WTC11 (cell line): ENCODE measurements around the gene DNASE1L2. TPM values are rescaled to one million over a fixed set of nuclear protein-coding genes. Genes with fewer than 3 reads are reported as not detected.

Experiments used
- ATAC-seq: fragments of 200-7000 bp; cut with Tn5 transposase; 2 replicates; pipeline ENCODE4 v1.10.0; 2021; ENCODE audit warnings: mild to moderate bottlenecking, moderate library complexity
- CTCF ChIA-PET: fragments of 300-600 bp; sonication (Branson Sonifier 250); formaldehyde crosslinking; loops from one replicate; lab custom pipeline; 2021; ENCODE audit warnings: antibody characterized with exemption; lab: Charles Lee
- POLR2A ChIA-PET: fragments of 350-600 bp; sonication (Branson Sonifier 250); formaldehyde crosslinking; loops from one replicate; lab custom pipeline; 2021; ENCODE audit warnings: antibody characterized with exemption; lab: Charles Lee
- DNase-seq: peaks from one replicate; pipeline ENCODE4 v3.0.0; 2021; ENCODE audit warnings: low spot score
- H3K27ac Mint-ChIP-seq: 2 replicates; pipeline ENCODE4 v1.8.0; 2021; ENCODE audit warnings: mixed read lengths
- H3K27me3 Mint-ChIP-seq: 2 replicates; pipeline ENCODE4 v1.8.0; 2021; ENCODE audit warnings: low read depth, mild to moderate bottlenecking, moderate library complexity, mixed read lengths
- H3K36me3 Mint-ChIP-seq: 2 replicates; pipeline ENCODE4 v1.8.0; 2021; ENCODE audit warnings: mixed read lengths
- H3K4me1 Mint-ChIP-seq: 2 replicates; pipeline ENCODE4 v1.8.0; 2022; ENCODE audit warnings: mixed read lengths
- H3K4me3 Mint-ChIP-seq: 2 replicates; pipeline ENCODE4 v1.8.0; 2021; ENCODE audit warnings: mild to moderate bottlenecking, moderate library complexity, mixed read lengths
- H3K9me3 Mint-ChIP-seq: 2 replicates; pipeline ENCODE4 v1.8.0; 2021; ENCODE audit warnings: mixed read lengths
- ATF1 ChIP-seq: sonication (generic); formaldehyde crosslinking; IDR thresholded peaks from 2 replicates; pipeline ENCODE4 v1.8.1; 2023; ENCODE audit warnings: mild to moderate bottlenecking, moderate library complexity, missing genetic modification reagents
- ATF6 ChIP-seq: sonication (generic); formaldehyde crosslinking; IDR thresholded peaks from 2 replicates; pipeline ENCODE4 v1.8.1; 2023; ENCODE audit warnings: mild to moderate bottlenecking, missing genetic modification reagents
- CREB1 ChIP-seq: sonication (generic); formaldehyde crosslinking; IDR thresholded peaks from 2 replicates; pipeline ENCODE4 v1.8.0; 2023; ENCODE audit warnings: mild to moderate bottlenecking, missing genetic modification reagents
- ELF4 ChIP-seq: sonication (generic); formaldehyde crosslinking; IDR thresholded peaks from 2 replicates; pipeline ENCODE4 v1.8.1; 2022; ENCODE audit warnings: low read depth, mild to moderate bottlenecking, moderate library complexity, missing genetic modification reagents
- EMX1 ChIP-seq: fragments of 250-450 bp; sonication (Bioruptor Pico); IDR thresholded peaks from 2 replicates; pipeline ENCODE4 v1.8.0; 2021; ENCODE audit warnings: mild to moderate bottlenecking
- FOXJ3 ChIP-seq: sonication (generic); formaldehyde crosslinking; IDR thresholded peaks from 2 replicates; pipeline ENCODE4 v1.9.0; 2021; ENCODE audit warnings: missing genetic modification reagents, mild to moderate bottlenecking, borderline replicate concordance
- GABPB1 ChIP-seq: sonication (generic); formaldehyde crosslinking; IDR thresholded peaks from 2 replicates; pipeline ENCODE4 v1.8.1; 2023; ENCODE audit warnings: mild to moderate bottlenecking, missing genetic modification reagents
- HMGA2 ChIP-seq: fragments of 250-450 bp; sonication (Bioruptor Pico); IDR thresholded peaks from 2 replicates; pipeline ENCODE4 v1.4.0; 2021; ENCODE audit warnings: mild to moderate bottlenecking, moderate library complexity
- IRF2 ChIP-seq: sonication (generic); formaldehyde crosslinking; IDR thresholded peaks from 2 replicates; pipeline ENCODE4 v1.8.0; 2022; ENCODE audit warnings: low read depth, missing genetic modification reagents, borderline replicate concordance
- KAT7 ChIP-seq: sonication (generic); formaldehyde crosslinking; IDR thresholded peaks from 2 replicates; pipeline ENCODE4 v1.8.1; 2023; ENCODE audit warnings: missing genetic modification reagents, mild to moderate bottlenecking, borderline replicate concordance
- MXD4 ChIP-seq: fragments of 250-450 bp; sonication (Bioruptor Pico); IDR thresholded peaks from 2 replicates; pipeline ENCODE4 v1.8.0; 2021; ENCODE audit warnings: mild to moderate bottlenecking, moderate library complexity, borderline replicate concordance
- NFE2L1 ChIP-seq: sonication (generic); formaldehyde crosslinking; IDR thresholded peaks from 2 replicates; pipeline ENCODE4 v1.8.1; 2023; ENCODE audit warnings: missing genetic modification reagents
- NR2C2 ChIP-seq: sonication (generic); formaldehyde crosslinking; IDR thresholded peaks from 2 replicates; pipeline ENCODE4 v1.8.0; 2022; ENCODE audit warnings: mild to moderate bottlenecking, missing genetic modification reagents
- RORB ChIP-seq: fragments of 250-450 bp; sonication (Bioruptor Pico); IDR thresholded peaks from 2 replicates; pipeline ENCODE4 v1.9.0; 2021; ENCODE audit warnings: mild to moderate bottlenecking
- ZNF121 ChIP-seq: sonication (generic); formaldehyde crosslinking; IDR thresholded peaks from 2 replicates; pipeline ENCODE4 v1.8.0; 2023; ENCODE audit warnings: missing genetic modification reagents
- ZNF219 ChIP-seq: sonication (generic); formaldehyde crosslinking; IDR thresholded peaks from 2 replicates; pipeline ENCODE4 v1.8.0; 2023; ENCODE audit warnings: missing genetic modification reagents, mild to moderate bottlenecking, borderline replicate concordance
- ZNF317 ChIP-seq: sonication (generic); formaldehyde crosslinking; IDR thresholded peaks from 2 replicates; pipeline ENCODE4 v1.8.1; 2023; ENCODE audit warnings: low read depth, mild to moderate bottlenecking, moderate library complexity, missing genetic modification reagents, borderline replicate concordance
- ZNF532 ChIP-seq: fragments of 250-450 bp; sonication (Bioruptor Pico); IDR thresholded peaks from 2 replicates; pipeline ENCODE4 v1.9.0; 2021; ENCODE audit warnings: mild to moderate bottlenecking, borderline replicate concordance
- total RNA-seq: library from RNA; stranded (reverse); gene quantifications from 3 replicates; pipeline ENCODE4 v1.2.3, GENCODE V29; 2021
- TF ChIP-seq, protein P1 (sequence below): sonication (generic); formaldehyde crosslinking; IDR thresholded peaks from 2 replicates; pipeline ENCODE4 v1.8.1; 2023; ENCODE audit warnings: mild to moderate bottlenecking, missing genetic modification reagents, moderate library complexity
- TF ChIP-seq, protein P2 (sequence below): sonication (generic); formaldehyde crosslinking; conservative IDR thresholded peaks from 2 replicates; pipeline ENCODE4 v1.8.1; 2022; ENCODE audit warnings: mild to moderate bottlenecking, missing genetic modification reagents
- TF ChIP-seq, protein P3 (sequence below): sonication (generic); formaldehyde crosslinking; IDR thresholded peaks from 2 replicates; pipeline ENCODE4 v1.8.0; 2022; ENCODE audit warnings: mild to moderate bottlenecking, missing genetic modification reagents
- TF ChIP-seq, protein P4 (sequence below): sonication (generic); formaldehyde crosslinking; IDR thresholded peaks from 2 replicates; pipeline ENCODE4 v1.8.1; 2022; ENCODE audit warnings: low read depth, missing genetic modification reagents, borderline replicate concordance

DNASE1L2 gene
- total RNA-seq, 1 experiment from 2014 or later, result 0.66 TPM

DNA sequence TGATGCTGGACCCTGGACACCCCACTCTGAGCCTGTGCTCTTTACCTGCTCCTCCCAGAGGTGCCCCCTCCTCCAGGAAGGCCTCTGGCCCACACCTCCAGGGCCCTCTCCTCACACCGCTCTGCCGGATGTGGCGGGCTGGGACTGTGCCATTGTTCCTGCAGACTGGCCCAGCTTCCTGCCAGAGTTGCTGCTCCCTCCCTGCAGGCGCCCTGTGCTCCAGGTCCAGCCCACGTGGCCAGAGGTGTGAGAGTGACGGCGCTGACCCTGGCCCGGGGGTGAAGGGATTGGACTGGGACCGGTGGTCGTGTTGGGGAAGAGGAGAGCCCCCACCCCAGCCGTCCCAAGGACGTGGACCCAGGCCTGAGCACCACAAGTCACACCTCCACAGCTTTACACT is 7.2 kb upstream of the DNASE1L2 start (continued):
- TF ChIP-seq ATF6 (CRISPR knock-in tag) (no peak), EMX1 (CRISPR knock-in tag) (no peak)

GRCh38 chr16:2229632-2230250 is 6.5 kb upstream of the DNASE1L2 start:
- no peak for DNase-seq
- Mint-ChIP-seq H3K36me3 (peaks cover 3% of the 10 kb centered on the region; the same call in 1 of the 2 replicates), H3K9me3 (no peaks in the 10 kb centered on the region), H3K4me1 (no peaks in the 10 kb centered on the region)
- POLR2A ChIA-PET, result no interaction called here
- TF ChIP-seq ZNF121 (CRISPR knock-in tag) (no peak), NFE2L1 (CRISPR knock-in tag) (no peak), RORB (CRISPR knock-in tag) (no peak), ATF1 (CRISPR knock-in tag) (no peak), ZNF219 (no peak), IRF2 (CRISPR knock-in tag) (no peak), CREB1 (CRISPR knock-in tag) (no peak), HMGA2 (CRISPR knock-in tag) (no peak), MXD4 (no peak), GABPB1 (CRISPR knock-in tag) (no peak), ZNF317 (CRISPR knock-in tag) (no peak)
- TF ChIP-seq, protein P1, sequence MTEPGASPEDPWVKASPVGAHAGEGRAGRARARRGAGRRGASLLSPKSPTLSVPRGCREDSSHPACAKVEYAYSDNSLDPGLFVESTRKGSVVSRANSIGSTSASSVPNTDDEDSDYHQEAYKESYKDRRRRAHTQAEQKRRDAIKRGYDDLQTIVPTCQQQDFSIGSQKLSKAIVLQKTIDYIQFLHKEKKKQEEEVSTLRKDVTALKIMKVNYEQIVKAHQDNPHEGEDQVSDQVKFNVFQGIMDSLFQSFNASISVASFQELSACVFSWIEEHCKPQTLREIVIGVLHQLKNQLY (CRISPR knock-in tag), result no peak
- TF ChIP-seq, protein P2, sequence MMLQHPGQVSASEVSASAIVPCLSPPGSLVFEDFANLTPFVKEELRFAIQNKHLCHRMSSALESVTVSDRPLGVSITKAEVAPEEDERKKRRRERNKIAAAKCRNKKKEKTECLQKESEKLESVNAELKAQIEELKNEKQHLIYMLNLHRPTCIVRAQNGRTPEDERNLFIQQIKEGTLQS (CRISPR knock-in tag), result no peak
- TF ChIP-seq, all 79 proteins: peak for 0
- Mint-ChIP-seq H3K27ac (no peak overlapping the region), H3K27me3 (no peaks in the 10 kb centered on the region), H3K4me3 (no peak overlapping the region)
- ATAC-seq, result no peak
- CTCF ChIA-PET, result interaction anchor here (1.1 kb wide), 1 partner anchor 35 kb away, joined by 4 read pairs; no protein-coding TSS in a partner anchor

- CTCF ChIA-PET, result interaction anchor here (1.1 kb wide), 1 partner anchor 35 kb away, joined by 4 read pairs; no protein-coding TSS in a partner anchor
- Mint-ChIP-seq H3K36me3 (peaks cover 3% of the 10 kb centered on the region; the same call in 1 of the 2 replicates), H3K9me3 (no peaks in the 10 kb centered on the region), H3K4me1 (no peaks in the 10 kb centered on the region), H3K27ac (no peak overlapping the region), H3K4me3 (no peak overlapping the region), H3K27me3 (no peaks in the 10 kb centered on the region)
- ATAC-seq, result no peak
- POLR2A ChIA-PET, result no interaction called here
- no peak for DNase-seq
- TF ChIP-seq ATF1 (CRISPR knock-in tag), result no peak
- TF ChIP-seq EMX1 (CRISPR knock-in tag), result no peak
- no peak for TF ChIP-seq ELF4 (CRISPR knock-in tag)
- TF ChIP-seq KAT7 (CRISPR knock-in tag), result no peak
- TF ChIP-seq NR2C2 (CRISPR knock-in tag), result no peak
- no peak for TF ChIP-seq FOXJ3 (CRISPR knock-in tag)
- TF ChIP-seq, protein P3, sequence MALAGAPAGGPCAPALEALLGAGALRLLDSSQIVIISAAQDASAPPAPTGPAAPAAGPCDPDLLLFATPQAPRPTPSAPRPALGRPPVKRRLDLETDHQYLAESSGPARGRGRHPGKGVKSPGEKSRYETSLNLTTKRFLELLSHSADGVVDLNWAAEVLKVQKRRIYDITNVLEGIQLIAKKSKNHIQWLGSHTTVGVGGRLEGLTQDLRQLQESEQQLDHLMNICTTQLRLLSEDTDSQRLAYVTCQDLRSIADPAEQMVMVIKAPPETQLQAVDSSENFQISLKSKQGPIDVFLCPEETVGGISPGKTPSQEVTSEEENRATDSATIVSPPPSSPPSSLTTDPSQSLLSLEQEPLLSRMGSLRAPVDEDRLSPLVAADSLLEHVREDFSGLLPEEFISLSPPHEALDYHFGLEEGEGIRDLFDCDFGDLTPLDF (CRISPR knock-in tag), result no peak
- TF ChIP-seq ZNF532 (CRISPR knock-in tag), result no peak
- no peak for TF ChIP-seq ZNF121 (CRISPR knock-in tag)
- TF ChIP-seq GABPB1 (CRISPR knock-in tag), result no peak
- TF ChIP-seq, protein P4, sequence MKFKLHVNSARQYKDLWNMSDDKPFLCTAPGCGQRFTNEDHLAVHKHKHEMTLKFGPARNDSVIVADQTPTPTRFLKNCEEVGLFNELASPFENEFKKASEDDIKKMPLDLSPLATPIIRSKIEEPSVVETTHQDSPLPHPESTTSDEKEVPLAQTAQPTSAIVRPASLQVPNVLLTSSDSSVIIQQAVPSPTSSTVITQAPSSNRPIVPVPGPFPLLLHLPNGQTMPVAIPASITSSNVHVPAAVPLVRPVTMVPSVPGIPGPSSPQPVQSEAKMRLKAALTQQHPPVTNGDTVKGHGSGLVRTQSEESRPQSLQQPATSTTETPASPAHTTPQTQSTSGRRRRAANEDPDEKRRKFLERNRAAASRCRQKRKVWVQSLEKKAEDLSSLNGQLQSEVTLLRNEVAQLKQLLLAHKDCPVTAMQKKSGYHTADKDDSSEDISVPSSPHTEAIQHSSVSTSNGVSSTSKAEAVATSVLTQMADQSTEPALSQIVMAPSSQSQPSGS, result no peak
Measured at GRCh38 chr16:2230376-2230775, 5.9 kb upstream of the DNASE1L2 start.
